Ishikawa (cell line): ENCODE data around the gene CFAP46.

Experiments used
- CEBPB ChIP-seq: IDR thresholded peaks from 2 replicates; pipeline ENCODE4 v1.6.1; 2012
- EP300 ChIP-seq: IDR thresholded peaks from 2 replicates; pipeline ENCODE4 v1.6.1; 2012; ENCODE audit warnings: borderline replicate concordance
- RAD21 ChIP-seq: IDR thresholded peaks from 2 replicates; pipeline ENCODE4 v1.6.1; 2012; ENCODE audit warnings: low read depth
- TAF1 ChIP-seq: IDR thresholded peaks from 2 replicates; pipeline ENCODE4 v1.6.1; 2012; ENCODE audit warnings: low read depth, mild to moderate bottlenecking
- TCF12 ChIP-seq: IDR thresholded peaks from 2 replicates; pipeline ENCODE4 v1.6.1; 2012; ENCODE audit warnings: low read depth
- YY1 ChIP-seq: IDR thresholded peaks from 2 replicates; pipeline ENCODE4 v1.6.1; 2012; ENCODE audit warnings: low read depth
- ZBTB7A ChIP-seq: IDR thresholded peaks from 2 replicates; pipeline ENCODE4 v1.6.1; 2012; ENCODE audit warnings: low read depth
- TF ChIP-seq, protein P1 (sequence below): IDR thresholded peaks from 2 replicates; pipeline ENCODE4 v1.6.1; 2012

DNA sequence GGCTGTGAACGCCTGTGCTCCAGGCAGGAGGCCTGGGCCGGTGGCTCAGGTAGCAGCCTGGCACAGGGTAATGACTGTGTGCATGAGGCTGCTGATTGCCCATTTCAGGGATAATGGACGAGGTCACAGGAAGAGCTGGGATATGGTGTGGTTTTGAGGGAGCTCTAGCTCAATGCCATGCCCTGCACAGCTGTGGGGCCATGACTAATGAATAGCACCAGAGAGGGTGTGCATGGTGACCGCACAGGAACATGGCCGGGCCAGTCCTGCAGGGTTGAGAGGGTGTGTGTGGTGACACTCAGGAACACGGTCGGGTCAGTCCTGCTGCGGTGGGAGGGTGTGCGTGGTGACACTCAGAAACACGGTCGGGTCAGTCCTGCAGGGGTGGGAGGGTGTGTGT is 178.3 kb downstream of the CFAP46 start:
- no peak for TF ChIP-seq YY1
- TF ChIP-seq CEBPB: no peak
- TF ChIP-seq EP300: no peak
- TF ChIP-seq, protein P1, sequence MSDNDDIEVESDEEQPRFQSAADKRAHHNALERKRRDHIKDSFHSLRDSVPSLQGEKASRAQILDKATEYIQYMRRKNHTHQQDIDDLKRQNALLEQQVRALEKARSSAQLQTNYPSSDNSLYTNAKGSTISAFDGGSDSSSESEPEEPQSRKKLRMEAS: no peak
- no peak for TF ChIP-seq RAD21
- no peak for TF ChIP-seq TAF1
- no peak for TF ChIP-seq TCF12
- no peak for TF ChIP-seq ZBTB7A
